ENCODE data around the gene CACNA2D3.

DNA sequence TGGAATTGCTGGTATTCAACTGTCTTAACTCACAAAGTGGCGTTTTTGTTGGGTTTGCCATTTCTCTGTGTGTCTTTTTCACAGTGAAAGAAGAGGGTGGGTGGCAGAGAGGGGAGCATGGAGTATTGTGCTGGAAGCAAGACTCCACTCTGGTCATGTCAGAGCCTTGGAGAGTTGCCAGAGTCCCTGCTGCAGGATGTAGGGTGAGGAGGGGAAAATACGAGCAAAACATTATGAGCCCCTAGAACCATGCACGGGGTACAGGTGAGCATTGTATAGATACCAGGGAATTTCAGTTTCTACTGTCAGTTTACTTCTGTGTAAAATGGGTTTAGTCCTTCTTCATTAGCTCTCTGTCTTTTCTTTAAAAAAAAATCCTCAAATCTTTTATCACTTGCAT lies 249.9 kb downstream of the CACNA2D3 start:
- TF ChIP-seq, protein P1, sequence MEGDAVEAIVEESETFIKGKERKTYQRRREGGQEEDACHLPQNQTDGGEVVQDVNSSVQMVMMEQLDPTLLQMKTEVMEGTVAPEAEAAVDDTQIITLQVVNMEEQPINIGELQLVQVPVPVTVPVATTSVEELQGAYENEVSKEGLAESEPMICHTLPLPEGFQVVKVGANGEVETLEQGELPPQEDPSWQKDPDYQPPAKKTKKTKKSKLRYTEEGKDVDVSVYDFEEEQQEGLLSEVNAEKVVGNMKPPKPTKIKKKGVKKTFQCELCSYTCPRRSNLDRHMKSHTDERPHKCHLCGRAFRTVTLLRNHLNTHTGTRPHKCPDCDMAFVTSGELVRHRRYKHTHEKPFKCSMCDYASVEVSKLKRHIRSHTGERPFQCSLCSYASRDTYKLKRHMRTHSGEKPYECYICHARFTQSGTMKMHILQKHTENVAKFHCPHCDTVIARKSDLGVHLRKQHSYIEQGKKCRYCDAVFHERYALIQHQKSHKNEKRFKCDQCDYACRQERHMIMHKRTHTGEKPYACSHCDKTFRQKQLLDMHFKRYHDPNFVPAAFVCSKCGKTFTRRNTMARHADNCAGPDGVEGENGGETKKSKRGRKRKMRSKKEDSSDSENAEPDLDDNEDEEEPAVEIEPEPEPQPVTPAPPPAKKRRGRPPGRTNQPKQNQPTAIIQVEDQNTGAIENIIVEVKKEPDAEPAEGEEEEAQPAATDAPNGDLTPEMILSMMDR (conservative IDR thresholded peaks at IDR 0.05) = no peak
- TF ChIP-seq EZH2 (IDR thresholded peaks at IDR 0.05; ENCODE audit: low read depth) = no peak

All from PC-9 (cell line).